Dedifferentiated amniotic fluid mesenchymal stem cell (primary cell): ENCODE data around the gene GET4.
"Not testable (repeated sequence)": the region's sequence is repeated elsewhere in the genome, so short reads cannot be mapped to it uniquely, and the experiment has no call there.

Experiments
- DNase-seq: peaks from one replicate; pipeline ENCODE4 v3.0.0-alpha.2; 2016; ENCODE audit errors: extremely low spot score

Gene GET4

GRCh38 chr7:871900-872537, 4.3 kb upstream of the GET4 start:
- no peak for DNase-seq

- not testable (repeated sequence) for DNase-seq
These were observed 3.7 kb upstream of the GET4 start for GRCh38 chr7:872685-873084.

GRCh38 chr7:873367-874002, 2.9 kb upstream of the GET4 start:
- peak; percentile 61 for DNase-seq

GRCh38 chr7:874031-874749, 2.2 kb upstream of the GET4 start:
- DNase-seq, result no peak

- no peak for DNase-seq
These were observed 1.3 kb upstream of the GET4 start for GRCh38 chr7:875051-875450.

- no peak for DNase-seq
These were observed 778 bp upstream of the GET4 start for GRCh38 chr7:875476-876076.

- DNase-seq, result no peak
These were observed 588 bp downstream of the GET4 start for GRCh38 chr7:876972-877311.

- DNase-seq, result no peak
These were observed 1.2 kb downstream of the GET4 start for GRCh38 chr7:877312-878232.

GRCh38 chr7:879093-879492, 2.7 kb downstream of the GET4 start:
- DNase-seq, result no peak

- DNase-seq, result no peak
These were observed 3.4 kb downstream of the GET4 start for GRCh38 chr7:879706-880105.

- no peak for DNase-seq
These were observed 4.1 kb downstream of the GET4 start for GRCh38 chr7:880450-880849.

- no peak for DNase-seq
These were observed 5.3 kb downstream of the GET4 start for GRCh38 chr7:881441-882234.

GRCh38 chr7:882336-883035, 6.1 kb downstream of the GET4 start:
- DNase-seq, result no peak

GRCh38 chr7:883055-884021, 7.0 kb downstream of the GET4 start:
- no peak for DNase-seq

- DNase-seq, result no peak
These were observed 8.0 kb downstream of the GET4 start for GRCh38 chr7:884191-885003.

GRCh38 chr7:885261-885892, 9.0 kb downstream of the GET4 start:
- no peak for DNase-seq

GRCh38 chr7:885893-886625, 9.7 kb downstream of the GET4 start:
- DNase-seq, result no peak
